Measurements from ENCODE around the gene YPEL3.

Gene YPEL3

DNA sequence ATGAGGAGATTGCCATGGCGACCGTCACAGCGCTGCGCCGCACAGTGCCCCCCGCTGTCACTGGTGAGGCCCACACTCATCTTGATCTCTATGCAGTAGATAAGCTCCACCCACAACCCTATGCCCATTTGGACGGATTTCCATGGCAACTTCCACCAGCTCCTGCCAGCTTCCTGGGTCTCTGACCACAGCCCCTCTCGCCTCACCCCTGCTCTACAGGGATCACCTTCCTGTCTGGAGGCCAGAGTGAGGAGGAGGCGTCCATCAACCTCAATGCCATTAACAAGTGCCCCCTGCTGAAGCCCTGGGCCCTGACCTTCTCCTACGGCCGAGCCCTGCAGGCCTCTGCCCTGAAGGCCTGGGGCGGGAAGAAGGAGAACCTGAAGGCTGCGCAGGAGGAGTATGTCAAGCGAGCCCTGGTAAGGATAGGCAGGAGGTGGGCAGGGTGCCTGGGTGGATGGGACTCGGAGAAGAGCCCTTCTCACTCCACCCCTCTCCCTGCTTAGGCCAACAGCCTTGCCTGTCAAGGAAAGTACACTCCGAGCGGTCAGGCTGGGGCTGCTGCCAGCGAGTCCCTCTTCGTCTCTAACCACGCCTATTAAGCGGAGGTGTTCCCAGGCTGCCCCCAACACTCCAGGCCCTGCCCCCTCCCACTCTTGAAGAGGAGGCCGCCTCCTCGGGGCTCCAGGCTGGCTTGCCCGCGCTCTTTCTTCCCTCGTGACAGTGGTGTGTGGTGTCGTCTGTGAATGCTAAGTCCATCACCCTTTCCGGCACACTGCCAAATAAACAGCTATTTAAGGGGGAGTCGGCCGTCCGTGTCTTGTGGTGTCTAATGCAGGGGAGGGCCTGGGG is 26.2 kb downstream of the YPEL3 start:
- DNase-seq (ENCODE audit: low read depth in 2 of 2), result no peak

DNA sequence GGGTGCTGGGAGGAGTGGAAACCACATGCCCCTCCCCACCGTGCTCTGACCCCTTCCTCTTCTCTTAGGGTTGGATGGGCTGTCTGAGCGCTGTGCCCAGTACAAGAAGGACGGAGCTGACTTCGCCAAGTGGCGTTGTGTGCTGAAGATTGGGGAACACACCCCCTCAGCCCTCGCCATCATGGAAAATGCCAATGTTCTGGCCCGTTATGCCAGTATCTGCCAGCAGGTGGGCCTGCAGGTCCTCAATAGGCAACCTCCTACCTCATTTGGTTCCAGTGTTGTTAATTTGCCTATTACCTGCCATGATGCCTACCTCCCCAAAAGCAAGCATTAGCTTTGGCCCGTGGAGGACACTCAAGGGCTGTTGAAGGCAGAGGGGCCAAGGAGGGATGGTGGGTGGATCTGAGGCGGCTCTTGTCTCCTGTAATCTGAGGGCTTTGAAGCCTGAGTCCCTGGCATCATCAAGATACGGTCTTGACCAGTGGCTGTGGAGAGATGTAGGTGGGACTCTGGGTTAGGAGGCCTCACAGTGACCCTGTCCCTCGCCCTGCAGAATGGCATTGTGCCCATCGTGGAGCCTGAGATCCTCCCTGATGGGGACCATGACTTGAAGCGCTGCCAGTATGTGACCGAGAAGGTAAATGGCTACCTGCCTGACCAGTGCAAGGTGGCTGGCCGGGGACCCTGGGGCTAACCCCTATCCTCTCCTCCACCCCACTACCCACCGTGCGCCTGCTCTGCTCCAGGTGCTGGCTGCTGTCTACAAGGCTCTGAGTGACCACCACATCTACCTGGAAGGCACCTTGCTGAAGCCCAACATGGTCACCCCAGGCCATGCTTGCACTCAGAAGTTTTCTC is 27.0 kb downstream of the YPEL3 start:
- no peak for DNase-seq (ENCODE audit: low read depth in 2 of 2)

DNA sequence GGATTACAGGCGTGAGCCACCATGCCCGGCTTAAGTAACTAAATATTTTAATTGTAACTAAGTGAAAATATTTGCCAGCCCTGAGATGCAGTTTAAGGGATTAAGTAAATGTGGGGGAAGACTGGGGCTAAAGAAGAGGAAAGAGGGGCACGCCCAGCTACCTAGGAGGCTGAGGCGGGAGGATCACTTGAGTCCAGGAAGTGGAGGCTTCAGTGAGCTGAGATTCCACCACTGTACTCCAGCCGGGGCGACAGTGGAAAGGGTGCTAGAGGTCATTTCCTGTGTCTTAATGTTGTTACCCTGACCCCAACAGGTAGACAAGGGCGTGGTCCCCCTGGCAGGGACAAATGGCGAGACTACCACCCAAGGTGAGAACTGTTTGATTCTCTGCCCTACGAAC is 27.7 kb downstream of the YPEL3 start:
- DNase-seq (ENCODE audit: low read depth in 2 of 2), result no peak

DNA sequence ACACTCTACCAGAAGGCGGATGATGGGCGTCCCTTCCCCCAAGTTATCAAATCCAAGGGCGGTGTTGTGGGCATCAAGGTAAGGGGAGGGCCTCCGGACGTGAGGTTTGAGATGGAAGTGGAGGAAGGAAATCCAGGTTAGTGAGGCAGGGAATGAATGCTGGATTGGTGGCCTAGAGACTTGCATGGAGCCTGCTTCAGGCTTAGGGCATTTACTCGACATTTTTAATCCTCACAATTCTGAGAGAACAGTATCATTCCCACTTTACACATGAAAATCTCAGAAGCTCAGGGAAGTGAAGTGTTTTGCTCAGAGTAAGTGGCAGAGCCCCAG is 28.5 kb downstream of the YPEL3 start:
- DNase-seq (ENCODE audit: low read depth in 2 of 2), result no peak

DNA sequence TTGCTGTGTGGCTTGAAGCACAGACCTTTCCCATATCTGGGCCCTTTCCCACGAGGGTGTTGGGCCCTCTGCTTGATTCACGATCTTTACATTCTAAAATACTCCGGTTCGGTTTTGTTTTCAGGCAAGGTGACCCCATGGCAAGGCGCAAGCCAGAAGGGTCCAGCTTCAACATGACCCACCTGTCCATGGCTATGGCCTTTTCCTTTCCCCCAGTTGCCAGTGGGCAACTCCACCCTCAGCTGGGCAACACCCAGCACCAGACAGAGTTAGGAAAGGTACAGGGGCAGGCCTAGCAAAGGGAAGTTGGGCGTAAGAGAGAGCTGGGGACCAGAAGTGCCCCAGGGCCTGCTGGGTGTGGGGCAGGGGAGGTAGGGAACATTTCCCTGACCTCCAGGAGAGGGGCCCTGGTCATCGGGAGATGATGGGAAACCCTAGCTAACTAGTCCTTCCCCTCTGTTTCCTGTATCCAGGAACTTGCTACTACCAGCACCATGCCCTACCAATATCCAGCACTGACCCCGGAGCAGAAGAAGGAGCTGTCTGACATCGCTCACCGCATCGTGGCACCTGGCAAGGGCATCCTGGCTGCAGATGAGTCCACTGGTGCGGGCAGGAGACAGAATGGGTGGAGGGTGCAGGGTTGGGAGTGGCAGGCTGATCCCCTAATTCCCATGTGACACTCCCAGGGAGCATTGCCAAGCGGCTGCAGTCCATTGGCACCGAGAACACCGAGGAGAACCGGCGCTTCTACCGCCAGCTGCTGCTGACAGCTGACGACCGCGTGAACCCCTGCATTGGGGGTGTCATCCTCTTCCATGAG is 29.0 kb downstream of the YPEL3 start:
- no peak for DNase-seq (ENCODE audit: low read depth in 2 of 2)

DNA sequence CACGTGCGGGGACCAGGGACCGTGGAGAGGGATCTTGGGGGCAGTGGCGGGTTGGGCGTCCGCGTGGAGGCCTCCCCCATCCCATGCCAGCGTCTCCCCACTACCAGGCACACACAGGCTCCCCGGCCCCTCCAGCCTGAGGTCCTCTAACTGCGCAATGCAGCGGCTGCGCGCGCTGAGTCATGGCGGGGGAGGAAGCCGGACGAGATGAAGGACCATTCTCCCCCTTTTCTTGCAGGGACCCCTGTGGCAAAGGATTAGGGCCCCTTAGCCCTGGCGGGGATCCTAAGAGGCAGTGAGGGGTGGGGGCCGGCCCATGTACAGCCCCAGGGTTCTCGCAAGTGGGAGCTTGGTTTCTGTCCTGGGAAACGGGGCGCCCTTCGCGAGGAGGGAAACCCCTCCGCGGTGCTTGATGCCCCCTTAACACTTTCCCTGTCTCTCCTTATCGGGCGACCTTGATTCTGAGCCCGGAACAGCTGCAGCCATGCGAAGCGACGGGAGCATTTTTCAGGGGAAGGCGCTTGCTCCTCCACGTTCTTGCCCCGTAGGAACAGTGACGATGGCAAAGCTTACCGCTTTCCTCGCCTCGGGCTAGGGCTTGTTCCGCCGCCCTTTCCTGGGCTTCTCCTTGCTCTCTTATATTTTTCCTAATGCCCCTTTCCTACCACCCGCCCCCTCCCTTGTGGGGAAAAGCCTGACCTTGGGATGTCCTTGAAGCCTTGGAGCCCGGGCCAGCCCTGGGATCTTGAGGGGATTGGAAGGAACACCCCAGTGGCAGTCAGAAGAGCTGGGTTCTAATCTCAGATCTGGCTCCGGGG is 29.9 kb downstream of the YPEL3 start:
- DNase-seq (ENCODE audit: low read depth in 2 of 2), result peak in 1 of 2 donors; percentile 32

DNA sequence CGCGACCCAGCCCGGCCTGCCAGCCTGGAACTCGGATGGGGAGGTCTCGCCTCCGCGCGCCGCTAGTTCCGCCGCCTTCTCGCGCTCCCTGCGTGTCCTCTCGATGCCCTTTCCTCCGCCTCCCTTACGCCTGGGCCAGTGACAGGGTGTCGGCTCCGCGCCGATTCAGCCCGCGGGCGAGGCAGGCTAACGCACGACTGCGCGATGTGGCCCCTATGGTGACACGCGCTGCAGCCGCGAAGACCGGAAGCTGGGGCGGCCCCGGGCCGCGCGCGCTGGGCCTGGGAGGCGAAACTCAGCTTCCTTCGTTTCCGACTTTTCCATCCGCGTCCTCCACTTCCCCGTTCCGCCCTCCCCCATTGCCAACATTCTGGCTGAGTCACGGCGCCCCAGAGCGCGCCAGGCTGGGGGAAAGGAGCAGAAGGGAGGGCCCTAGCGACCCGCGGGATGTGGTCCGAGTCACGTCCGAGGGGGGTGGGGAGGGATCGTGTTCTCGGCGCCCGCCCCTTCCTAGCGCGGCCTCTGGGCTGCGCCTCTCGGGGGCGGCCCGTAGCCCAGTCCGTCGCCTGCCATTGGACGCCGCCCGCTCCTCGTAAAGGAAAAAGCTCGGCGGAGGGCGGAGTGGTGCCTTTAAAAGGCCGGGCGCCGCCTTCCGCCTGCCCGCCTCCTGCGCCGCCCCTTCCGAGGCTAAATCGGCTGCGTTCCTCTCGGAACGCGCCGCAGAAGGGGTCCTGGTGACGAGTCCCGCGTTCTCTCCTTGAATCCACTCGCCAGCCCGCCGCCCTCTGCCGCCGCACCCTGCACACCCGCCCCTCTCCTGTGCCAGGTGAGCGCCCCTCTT is 30.7 kb downstream of the YPEL3 start, which contains the start of gene ALDOA:
Gene ALDOA, plus strand, starts transcription at position 659 of the 841 bp plus-strand sequence. CDS start 1,138 bp downstream, outside the sequence.
- peak; percentile 96 to 99 for DNase-seq (ENCODE audit: low read depth in 2 of 2)

DNA sequence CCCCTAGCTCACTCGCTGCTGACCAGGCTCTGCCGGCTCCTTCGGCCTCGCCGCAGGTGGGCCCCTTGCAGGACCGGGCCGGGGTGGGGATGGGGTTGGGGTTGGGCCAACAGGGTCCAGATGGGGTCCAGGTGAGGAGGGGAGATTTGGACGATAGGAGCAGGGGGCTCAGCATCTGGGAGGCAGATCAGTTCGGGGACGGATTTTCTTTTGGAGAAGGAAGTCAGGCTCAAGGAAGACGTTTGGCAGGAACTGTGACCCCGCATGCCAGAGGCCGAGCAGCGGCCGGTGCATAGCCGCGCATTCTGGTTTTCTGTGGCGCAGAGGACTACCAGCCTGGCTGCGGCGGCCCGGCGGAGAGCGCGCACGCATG is 31.3 kb downstream of the YPEL3 start:
- no peak for DNase-seq (ENCODE audit: low read depth in 2 of 2)

DNA sequence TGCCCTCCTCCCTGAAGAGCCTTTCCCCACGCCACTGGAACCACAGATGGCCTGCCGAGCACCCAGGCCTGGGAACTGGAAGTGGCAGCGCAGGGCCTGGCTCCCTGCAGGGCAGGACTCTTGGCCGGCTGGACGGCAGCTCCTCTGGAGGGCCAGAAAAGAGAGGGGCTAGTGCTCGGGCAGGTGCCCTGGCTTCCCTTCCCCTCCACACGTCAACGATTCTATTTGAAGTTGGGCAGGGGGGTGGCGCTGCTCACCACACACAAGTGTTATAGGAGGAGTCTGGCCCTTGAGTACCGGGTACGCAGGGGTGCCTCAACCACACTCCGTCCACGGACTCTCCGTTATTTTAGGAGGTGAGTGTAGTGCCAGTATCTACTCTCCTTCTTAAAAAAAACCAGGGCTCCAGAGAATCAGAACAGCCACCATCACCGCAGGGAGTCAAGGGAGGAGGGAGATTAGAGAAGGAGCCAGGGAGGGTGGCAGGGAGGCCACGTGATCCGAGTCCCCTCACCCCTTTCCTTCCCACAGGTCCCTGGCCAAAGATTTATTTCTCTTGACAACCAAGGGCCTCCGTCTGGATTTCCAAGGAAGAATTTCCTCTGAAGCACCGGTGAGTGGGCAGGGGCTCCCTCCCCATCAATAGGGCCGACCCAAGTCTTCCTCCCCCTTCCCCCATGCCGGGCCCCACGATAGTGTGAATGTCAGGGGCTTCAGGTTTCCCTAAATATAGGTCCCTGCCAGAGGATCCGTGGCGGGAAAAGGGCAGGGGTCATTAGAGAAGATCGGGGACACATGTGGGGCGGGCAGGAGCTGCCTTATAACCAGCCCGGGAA is 31.9 kb downstream of the YPEL3 start:
- peak; percentile 60 to 61 for DNase-seq (ENCODE audit: low read depth in 2 of 2)

DNA sequence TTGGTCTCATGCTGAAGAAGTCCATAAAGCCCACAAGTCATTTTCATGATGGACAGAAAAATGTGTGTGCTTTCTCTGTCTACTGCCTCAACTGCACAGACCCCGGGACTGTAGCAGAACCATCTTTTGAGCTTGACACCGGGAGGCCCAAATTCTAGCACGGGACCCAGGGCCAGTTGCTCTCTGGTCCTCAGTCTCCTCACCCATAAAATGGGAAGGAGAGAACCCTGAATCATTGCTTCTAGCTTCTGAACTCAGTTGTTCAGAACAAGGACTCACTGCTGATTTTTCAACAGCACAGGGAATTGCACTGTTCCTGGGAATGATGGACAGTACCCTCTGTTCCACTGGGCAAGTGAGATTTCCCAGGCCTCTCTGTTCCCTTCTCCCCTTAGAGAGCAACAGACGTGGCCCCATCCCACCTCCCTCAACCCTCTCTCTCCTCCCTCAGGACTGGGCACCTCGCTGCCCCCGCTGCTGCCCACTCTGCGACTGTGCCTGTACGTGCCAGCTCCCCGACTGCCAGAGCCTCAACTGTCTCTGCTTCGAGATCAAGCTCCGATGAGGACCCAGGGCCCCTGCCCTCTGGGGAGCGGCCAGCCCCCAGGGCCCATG is 32.6 kb downstream of the YPEL3 start:
- DNase-seq (ENCODE audit: low read depth in 2 of 2), result no peak

DNA sequence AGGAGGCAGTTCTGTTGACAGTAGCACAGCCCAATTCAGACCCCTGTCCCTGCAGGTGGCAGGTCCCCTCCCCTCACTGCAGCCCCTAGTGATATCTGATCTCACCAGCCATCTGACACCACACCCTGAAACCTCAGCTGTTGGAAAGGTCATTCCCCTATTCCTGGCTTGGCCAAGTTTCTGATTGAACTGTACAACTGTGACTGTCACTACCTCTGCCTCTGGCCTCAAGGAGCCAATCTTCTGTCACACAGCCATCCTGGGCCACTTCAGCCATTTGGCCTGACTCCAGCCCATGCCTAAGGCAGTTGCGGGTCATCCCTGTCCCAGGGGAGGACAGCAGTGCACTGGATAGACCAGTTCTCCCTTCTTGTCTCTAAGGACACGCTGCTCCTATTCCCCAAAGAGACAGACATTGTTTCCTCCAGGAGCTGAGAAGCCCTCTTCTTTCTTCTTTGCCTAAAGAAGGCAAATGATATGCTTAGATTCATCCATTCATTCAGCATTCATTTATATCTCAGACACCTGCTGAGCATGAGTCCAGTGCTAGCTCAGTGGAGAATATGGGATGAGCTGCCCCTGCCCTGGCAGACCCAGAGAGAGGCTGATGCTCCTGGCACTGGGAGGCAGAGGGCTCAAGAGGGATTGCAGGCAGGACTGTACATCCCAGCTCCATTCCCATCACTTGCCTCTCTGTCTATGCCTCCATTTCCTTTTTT is 35.0 kb downstream of the YPEL3 start:
- no peak for DNase-seq (ENCODE audit: low read depth in 2 of 2)

DNA sequence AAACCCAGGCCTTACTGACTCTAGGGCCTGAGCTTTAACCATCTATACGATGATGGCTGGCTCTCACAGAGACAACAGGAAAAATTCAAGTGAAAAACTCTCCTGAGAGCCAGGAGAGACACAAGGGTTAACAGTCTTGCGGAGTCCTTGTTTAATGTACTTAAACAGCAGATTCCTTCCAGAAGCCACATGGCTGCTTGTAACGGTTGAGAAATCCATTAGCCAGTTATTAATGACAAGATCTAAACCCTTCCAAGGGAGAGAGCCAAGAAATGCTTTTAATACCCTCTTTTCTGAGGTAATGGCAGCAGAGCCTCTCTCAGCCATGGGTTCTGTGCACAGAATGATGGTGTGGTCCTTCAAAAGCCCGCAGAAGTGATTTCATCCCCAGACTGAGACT is 35.7 kb downstream of the YPEL3 start:
- DNase-seq (ENCODE audit: low read depth in 2 of 2), result no peak

DNA sequence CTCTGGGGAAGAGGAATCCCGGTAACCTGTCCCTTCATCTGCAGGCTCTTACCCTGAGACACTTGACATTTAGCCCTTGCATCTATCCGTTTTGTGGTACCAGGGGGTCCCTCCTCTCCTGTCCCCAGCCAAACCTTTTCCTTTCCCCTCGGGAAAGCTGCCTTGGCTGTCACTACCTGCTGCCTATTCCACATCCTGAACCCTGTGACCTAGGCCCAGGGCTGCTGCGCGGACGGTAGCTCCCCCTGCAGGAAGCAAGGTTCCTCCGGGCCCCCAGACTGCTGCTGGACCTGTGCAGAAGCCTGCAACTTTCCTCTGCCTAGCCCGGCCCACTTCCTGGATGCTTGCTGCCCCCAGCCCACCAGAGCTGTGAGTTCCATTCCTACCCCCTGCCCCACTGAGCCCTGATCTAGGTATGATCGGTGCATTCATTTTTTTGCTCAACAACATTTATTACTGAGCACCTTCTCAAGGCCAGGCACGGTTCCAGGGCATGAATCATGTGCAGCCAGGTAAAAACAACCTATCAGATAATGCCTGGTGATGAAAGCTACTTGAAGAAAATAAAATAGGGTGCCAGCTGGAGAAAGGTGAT is 41.0 kb downstream of the YPEL3 start:
- peak; percentile 34 to 45 for DNase-seq (ENCODE audit: low read depth in 2 of 2)

DNA sequence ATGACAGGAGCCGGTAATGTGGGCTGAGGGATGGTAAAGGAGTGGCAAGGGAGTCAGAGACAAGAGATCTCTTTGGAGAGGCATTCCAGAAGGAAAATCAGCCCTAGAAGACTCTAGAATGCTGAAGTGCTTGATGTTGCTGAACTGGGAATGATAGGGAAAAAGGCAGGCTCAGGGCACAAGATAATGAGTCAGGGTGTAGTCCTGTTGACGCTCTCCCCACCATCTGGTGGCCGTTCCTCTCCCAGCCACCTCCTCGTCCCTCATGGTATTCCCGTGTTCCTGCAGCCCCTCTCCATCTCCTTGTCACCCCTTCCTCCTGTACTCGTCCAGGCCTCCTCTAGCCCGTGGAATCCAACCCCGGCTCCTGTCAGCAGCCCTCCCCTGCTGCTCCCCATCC is 41.6 kb downstream of the YPEL3 start:
- DNase-seq (ENCODE audit: low read depth in 2 of 2), result no peak

DNA sequence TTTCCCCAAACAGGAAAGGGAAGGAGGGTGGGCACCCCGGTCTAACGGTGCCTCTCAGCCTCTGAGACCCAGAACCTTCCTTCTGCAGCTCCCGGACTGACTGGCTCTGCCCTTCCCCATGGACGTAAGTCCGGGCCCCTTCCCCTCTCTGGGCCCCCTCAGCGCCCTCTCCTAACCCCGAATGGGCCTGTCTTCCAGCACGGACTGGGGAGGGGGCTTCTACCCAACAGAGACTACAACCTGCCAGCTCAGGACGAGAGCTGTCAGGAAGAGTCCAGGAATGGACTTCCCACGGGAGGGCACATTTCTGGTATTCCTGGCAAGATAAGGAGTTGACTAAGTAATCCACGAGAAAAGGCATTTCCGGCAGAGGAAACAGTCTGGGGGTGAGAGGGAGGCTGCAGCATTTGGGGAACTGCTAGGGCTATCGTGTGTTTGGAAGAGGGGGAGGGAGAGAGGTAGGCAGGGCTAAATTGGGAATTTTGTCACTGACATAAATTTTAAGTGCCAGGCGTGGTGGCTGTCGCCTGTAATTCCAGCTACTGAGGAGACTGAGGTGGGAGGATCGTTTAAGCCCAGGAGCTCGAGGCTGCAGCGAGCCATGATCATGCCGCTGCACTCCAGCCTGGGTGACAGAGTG is 42.5 kb downstream of the YPEL3 start:
- DNase-seq (ENCODE audit: low read depth in 2 of 2), result no peak

DNA sequence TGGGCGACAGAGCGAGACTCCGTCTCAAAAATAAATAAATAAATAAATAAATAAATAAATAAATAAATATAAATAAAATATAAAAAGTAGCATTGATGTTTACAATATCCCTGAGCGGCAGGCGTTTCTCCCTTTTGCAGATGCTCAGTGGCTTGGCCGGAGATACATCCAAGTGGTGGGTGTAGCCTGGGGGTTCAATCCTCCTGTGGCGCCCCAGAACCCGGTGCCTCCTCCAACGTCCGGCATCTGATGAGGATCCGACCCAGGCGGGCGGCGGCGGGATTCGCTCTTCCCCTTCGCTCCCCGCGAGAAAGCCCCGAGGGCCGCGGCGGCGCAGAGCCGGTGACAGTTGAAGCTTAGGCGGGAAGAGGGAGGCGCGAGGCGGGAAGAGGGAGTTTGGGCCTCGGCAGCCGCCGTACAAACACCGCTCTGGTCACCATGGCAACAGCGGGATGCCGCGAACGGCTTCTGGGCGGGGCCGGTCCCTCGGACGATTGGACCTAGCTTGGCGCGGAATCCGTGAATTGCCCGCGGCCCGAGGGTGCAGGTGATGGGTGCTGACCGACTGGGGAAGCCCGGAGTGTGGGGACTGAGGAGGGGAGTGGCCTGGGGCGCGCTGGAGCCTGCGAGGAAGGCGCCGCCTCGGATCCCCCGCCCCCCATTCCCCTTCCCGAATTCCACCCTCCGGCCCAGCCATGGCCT is 43.2 kb downstream of the YPEL3 start:
- DNase-seq (ENCODE audit: low read depth in 2 of 2), result peak; percentile 90 to 91

DNA sequence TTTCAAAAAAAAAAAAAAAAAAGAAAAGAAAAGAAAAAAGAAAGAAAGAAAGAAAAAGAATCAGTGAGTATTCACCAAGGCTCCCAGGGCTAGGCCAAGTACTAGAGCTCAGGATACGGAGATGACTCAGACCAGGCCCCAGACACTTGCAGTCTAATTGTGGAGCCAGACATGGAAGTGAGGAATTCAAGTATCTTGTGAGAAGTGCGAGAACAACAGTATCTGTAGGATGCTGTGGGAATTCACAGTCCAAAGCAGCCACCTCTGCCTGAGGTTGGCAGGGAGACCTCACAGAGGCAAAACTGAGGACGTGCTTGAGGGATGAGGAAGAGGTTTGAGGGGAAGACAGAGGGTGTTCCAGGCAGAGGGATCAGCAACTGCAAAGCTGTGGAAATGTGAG is 44.5 kb downstream of the YPEL3 start:
- DNase-seq (ENCODE audit: low read depth in 2 of 2), result no peak
